HCT116 (cell line): Measurements from ENCODE around the gene PRMT2. TPM values are rescaled to one million over a fixed set of nuclear protein-coding genes. Genes with fewer than 3 reads are reported as not detected.

Source experiments
- ATAC-seq: fragments of 200-7000 bp; cut with Tn5 transposase; 2 replicates; pipeline ENCODE4 v1.9.1; 2020; ENCODE audit warnings: mild to moderate bottlenecking, moderate library complexity
- BruUV-seq: library from RNA; stranded (reverse); fragments of 400-500 nt; replicated peaks from 2 replicates; lab custom pipeline; 2021; lab: Mats Ljungman, UMichigan
- CTCF ChIA-PET: fragments of 300-600 bp; sonication (Branson Sonifier 250); formaldehyde crosslinking; loops from one replicate; lab custom pipeline; 2021; ENCODE audit warnings: antibody characterized with exemption; lab: Charles Lee
- POLR2A ChIA-PET: fragments of 300-600, 350-600 bp; sonication (Branson Sonifier 250); formaldehyde crosslinking; loops from one replicate; lab custom pipeline; 2021; ENCODE audit warnings: antibody characterized with exemption; lab: Charles Lee
- RAD21 ChIA-PET, 2 experiments: fragments of 300-600 bp; sonication (Branson Sonifier 250); formaldehyde crosslinking; loops; one replicate each; lab custom pipeline; 2023; ENCODE audit warnings: low total read pairs in 2 of 2; ENCODE audit not compliant: uncharacterized antibody in 2 of 2, unreplicated experiment in 2 of 2, low non-redundant PET in 1 of 2; lab: Charles Lee
- DNase-seq: peaks from one replicate; pipeline ENCODE4 v3.0.0-alpha.2; 2010; ENCODE audit warnings: low read depth, low spot score
- H2AFZ ChIP-seq: fragments of 200-600 bp; shearing (Covaris generic), sonication (generic); 2 replicates; pipeline ENCODE4 v1.6.1; 2017; ENCODE audit warnings: low read depth, mixed run types, mixed read lengths, antibody characterized with exemption, low read length; ENCODE audit not compliant: poor library complexity, severe bottlenecking
- H3K27ac ChIP-seq: 2 replicates; pipeline ENCODE4 v1.5.1; 2012; ENCODE audit warnings: low read depth, low read length
- H3K27me3 ChIP-seq: fragments of 200-600 bp; sonication (generic); 2 replicates; pipeline ENCODE4 v1.6.1; 2016; ENCODE audit warnings: mixed run types, low read length, mixed read lengths; ENCODE audit not compliant: insufficient read depth
- H3K36me3 ChIP-seq, 2 experiments: fragments of 200-500 bp in 1 of 2; fragments of 200-600 bp in 1 of 2; sonication (Bioruptor generic) in 1 of 2; sonication (generic) in 1 of 2; 2 replicates each; pipeline versions ENCODE4 v1.5.1 to v1.6.1; 2014 to 2016; ENCODE audit warnings: low read length in 2 of 2, inconsistent platforms in 1 of 2, mixed read lengths in 1 of 2, mixed run types in 1 of 2; ENCODE audit not compliant: insufficient read depth in 2 of 2, control insufficient read depth in 1 of 2
- H3K4me1 ChIP-seq, 2 experiments: fragments of 200-600 bp in 1 of 2; sonication (generic) in 1 of 2; 2 replicates each; pipeline versions ENCODE4 v1.5.1 to v1.6.1; 2012 to 2017; ENCODE audit warnings: low read length in 2 of 2, inconsistent platforms in 1 of 2, mild to moderate bottlenecking in 1 of 2, mixed read lengths in 1 of 2, mixed run types in 1 of 2, moderate library complexity in 1 of 2; ENCODE audit not compliant: insufficient read depth in 2 of 2, control insufficient read depth in 1 of 2
- H3K4me2 ChIP-seq: fragments of 200-600 bp; sonication (generic); 2 replicates; pipeline ENCODE4 v1.6.1; 2017; ENCODE audit warnings: mixed run types, low read length, mixed read lengths
- H3K4me3 ChIP-seq, 2 experiments: fragments of 200-600 bp in 1 of 2; sonication (generic) in 1 of 2; replicated peaks in 1 of 2; 2 replicates each; pipeline ENCODE4 v1.5.1; 2011 to 2016; ENCODE audit warnings: low read length in 2 of 2, control low read depth in 1 of 2, low read depth in 1 of 2, mild to moderate bottlenecking in 1 of 2, mixed read lengths in 1 of 2, mixed run types in 1 of 2
- H3K79me2 ChIP-seq: fragments of 200-600 bp; sonication (generic); 2 replicates; pipeline ENCODE4 v1.6.1; 2017; ENCODE audit warnings: mild to moderate bottlenecking, mixed run types, low read length, moderate library complexity, mixed read lengths; ENCODE audit not compliant: insufficient read depth
- H3K9ac ChIP-seq: fragments of 200-600 bp; sonication (generic); 2 replicates; pipeline ENCODE4 v1.6.1; 2016; ENCODE audit warnings: low read length, mixed read lengths
- H3K9me2 ChIP-seq: fragments of 200-600 bp; sonication (generic), shearing (Covaris generic); 2 replicates; pipeline ENCODE4 v1.6.1; 2017; ENCODE audit warnings: mixed run types, mild to moderate bottlenecking, moderate library complexity; ENCODE audit not compliant: insufficient read depth
- H3K9me3 ChIP-seq, 2 experiments: fragments of 200-500 bp in 1 of 2; fragments of 200-600 bp in 1 of 2; sonication (Bioruptor generic) in 1 of 2; sonication (generic) in 1 of 2; 2 replicates each; pipeline ENCODE4 v1.6.1; 2014 to 2017; ENCODE audit warnings: low read length in 2 of 2, mixed read lengths in 2 of 2, inconsistent platforms in 1 of 2, low read depth in 1 of 2, mild to moderate bottlenecking in 1 of 2, mixed run types in 1 of 2, moderate library complexity in 1 of 2; ENCODE audit not compliant: control insufficient read depth in 1 of 2, insufficient read depth in 1 of 2
- H4K20me1 ChIP-seq: fragments of 200-600 bp; sonication (generic), shearing (Covaris generic); 2 replicates; pipeline ENCODE4 v1.6.1; 2017; ENCODE audit warnings: mixed run types, mild to moderate bottlenecking, moderate library complexity; ENCODE audit not compliant: insufficient read depth
- CEBPB ChIP-seq: IDR thresholded peaks from 2 replicates; pipeline ENCODE4 v1.6.1; 2012; ENCODE audit warnings: low read depth
- CTCF ChIP-seq, 3 experiments: fragments of 200-600 bp in 1 of 3; sonication (generic) in 1 of 3; IDR thresholded peaks in 2 of 3; conservative IDR thresholded peaks in 1 of 3; 2 replicates each; pipeline ENCODE4 v1.5.1; 2012 to 2017; ENCODE audit warnings: low read depth in 2 of 3, low read length in 2 of 3, antibody characterized with exemption in 1 of 3, borderline replicate concordance in 1 of 3, control low read depth in 1 of 3, mild to moderate bottlenecking in 1 of 3, mixed read lengths in 1 of 3, mixed run types in 1 of 3, moderate library complexity in 1 of 3; ENCODE audit not compliant: insufficient read depth in 1 of 3
- EZH2 ChIP-seq: fragments of 200-600 bp; sonication (generic); IDR thresholded peaks from 2 replicates; pipeline ENCODE4 v1.6.1; 2017; ENCODE audit warnings: antibody characterized with exemption, mixed run types
- RAD21 ChIP-seq: IDR thresholded peaks from 2 replicates; pipeline ENCODE4 v1.6.1; 2012; ENCODE audit warnings: low read depth, mild to moderate bottlenecking
- SP1 ChIP-seq: IDR thresholded peaks from 2 replicates; pipeline ENCODE4 v1.6.1; 2012; ENCODE audit warnings: low read depth
- SRF ChIP-seq: IDR thresholded peaks from 2 replicates; pipeline ENCODE4 v1.6.1; 2012; ENCODE audit warnings: low read depth
- TCF7L2 ChIP-seq: IDR thresholded peaks from 2 replicates; pipeline ENCODE4 v1.7.0; 2011; ENCODE audit warnings: borderline replicate concordance, inconsistent platforms; ENCODE audit not compliant: insufficient read depth, insufficient read length; ENCODE audit errors: extremely low read depth
- ZFX ChIP-seq: fragments of 450-650 bp; IDR thresholded peaks from 2 replicates; pipeline ENCODE4 v1.6.1; 2017
- intact Hi-C: fragments of 100-400 bp; cut with micrococcal nuclease; formaldehyde crosslinking; loops from 2 replicates; pipeline ENCODE4 v1.10.0; 2022
- total RNA-seq: library from RNA; stranded (reverse); gene quantifications from one replicate; pipeline ENCODE4 v1.2.1, GENCODE V29; 2021; ENCODE audit not compliant: unreplicated experiment

Gene PRMT2
- total RNA-seq, 1 experiment from 2014 or later, result 59.1 TPM

GRCh38 chr21:46648539-46648938 is 13.1 kb downstream of the PRMT2 start:
- Histone ChIP-seq H3K27ac (no peak overlapping the region), H2AFZ (no peak overlapping the region), H3K9ac (no peak overlapping the region), H3K79me2 (peaks cover 3% of the 10 kb centered on the region; the same call in 1 of the 2 replicates), H3K36me3 (peaks cover 44 to 56% of the 10 kb centered on the region in 2 experiments), H3K4me1 (no peaks in the 10 kb centered on the region), H3K4me3 (no peak overlapping the region), H3K9me3 (no peaks in the 10 kb centered on the region), H3K27me3 (no peaks in the 10 kb centered on the region), H3K9me2 (no peaks in the 10 kb centered on the region), H4K20me1 (no peaks in the 10 kb centered on the region), H3K4me2 (no peak overlapping the region)
- ChIA-PET CTCF (no interaction called here), POLR2A (no interaction called here), RAD21 (no interaction called here)
- TF ChIP-seq TCF7L2, result no peak
- TF ChIP-seq CEBPB, result no peak
- no peak for TF ChIP-seq ZFX
- TF ChIP-seq CTCF (IDR thresholded peaks at IDR 0.05 in 2 of 3, conservative IDR thresholded peaks at IDR 0.05 in 1 of 3; ENCODE audit: borderline replicate concordance in 1 of 3, insufficient read depth in 1 of 3, low read depth in 2 of 3, low read length in 2 of 3), result no peak
- TF ChIP-seq RAD21, result no peak
- BruUV-seq, result no TSS peak
- intact Hi-C loops, result no loop called here
- ATAC-seq (no peak), DNase-seq (no peak)

- POLR2A ChIA-PET, result no interaction called here
- 0 out of 4 replicates have a peak, but pooled peaks cover 0 to 2% of the 10 kb centered on the region in 2 experiments for H3K9me3 ChIP-seq
- H3K9ac ChIP-seq, result no peak overlapping the region
- no peak overlapping the region for H3K27ac ChIP-seq
- H3K79me2 ChIP-seq, result peaks cover 3% of the 10 kb centered on the region; the same call in 1 of the 2 replicates
- H3K9me2 ChIP-seq, result no peaks in the 10 kb centered on the region
- TF ChIP-seq SRF, result no peak
- TF ChIP-seq CTCF (IDR thresholded peaks at IDR 0.05 in 2 of 3, conservative IDR thresholded peaks at IDR 0.05 in 1 of 3; ENCODE audit: borderline replicate concordance in 1 of 3, insufficient read depth in 1 of 3, low read depth in 2 of 3, low read length in 2 of 3), result no peak
- TF ChIP-seq SP1, result no peak
- TF ChIP-seq RAD21, result no peak
- no peak for TF ChIP-seq EZH2
- no peak overlapping the region for H3K4me2 ChIP-seq
- RAD21 ChIA-PET, result no interaction called here
- no peaks in the 10 kb centered on the region for H3K4me1 ChIP-seq
- ATAC-seq, result no peak
- peaks cover 45 to 58% of the 10 kb centered on the region in 2 experiments for H3K36me3 ChIP-seq
- no peaks in the 10 kb centered on the region for H4K20me1 ChIP-seq
- no TSS peak for BruUV-seq
- CTCF ChIA-PET, result no interaction called here
- no peak for DNase-seq
- no peak overlapping the region for H3K4me3 ChIP-seq
- H3K27me3 ChIP-seq, result no peaks in the 10 kb centered on the region
- no peak overlapping the region for H2AFZ ChIP-seq
- intact Hi-C loops, result no loop called here
Measured at GRCh38 chr21:46649356-46649755, 13.9 kb downstream of the PRMT2 start.
